HG03066 (cell line): ENCODE data around the gene PHACTR1.
"Not testable (repeated sequence)": the region's sequence is repeated elsewhere in the genome, so short reads cannot be mapped to it uniquely, and the experiment has no call there.

Experiments
- ATAC-seq: cut with Tn5 transposase; IDR thresholded peaks from one replicate; pipeline ENCODE4 v1.9.1; 2021; ENCODE audit warnings: low read depth; ENCODE audit not compliant: unreplicated experiment

The PHACTR1 gene

GRCh38 chr6:12716298-12716916 lies at the start of gene PHACTR1:
PHACTR1 (plus strand) TSS chr6:12716767.
- no peak for ATAC-seq

- no peak for ATAC-seq
Measured at GRCh38 chr6:12666886-12667285, 49.7 kb upstream of the PHACTR1 start.

- no peak for ATAC-seq
Measured at GRCh38 chr6:12675931-12676330, 40.6 kb upstream of the PHACTR1 start.

- ATAC-seq: no peak
Measured at GRCh38 chr6:12679341-12679740, 37.2 kb upstream of the PHACTR1 start.

GRCh38 chr6:12693122-12693521 lies 23.4 kb upstream of the PHACTR1 start:
- ATAC-seq: no peak

- ATAC-seq: no peak
Measured at GRCh38 chr6:12698298-12698697, 18.3 kb upstream of the PHACTR1 start.

GRCh38 chr6:12704946-12705345 lies 11.6 kb upstream of the PHACTR1 start:
- ATAC-seq: no peak

- ATAC-seq: no peak
Measured at GRCh38 chr6:12709116-12709515, 7.5 kb upstream of the PHACTR1 start.

GRCh38 chr6:12709556-12710232 lies 6.9 kb upstream of the PHACTR1 start:
- ATAC-seq: no peak

GRCh38 chr6:12710921-12711320 lies 5.6 kb upstream of the PHACTR1 start:
- no peak for ATAC-seq

- no peak for ATAC-seq
Measured at GRCh38 chr6:12714022-12714421, 2.5 kb upstream of the PHACTR1 start.

- no peak for ATAC-seq
Measured at GRCh38 chr6:12715437-12715836, 1.1 kb upstream of the PHACTR1 start.

GRCh38 chr6:12717356-12717755 lies 789 bp downstream of the PHACTR1 start:
- no peak for ATAC-seq

GRCh38 chr6:12718015-12718414 lies 1.4 kb downstream of the PHACTR1 start:
- no peak for ATAC-seq

- ATAC-seq: no peak
Measured at GRCh38 chr6:12719017-12719416, 2.5 kb downstream of the PHACTR1 start.

- ATAC-seq: no peak
Measured at GRCh38 chr6:12720310-12720709, 3.7 kb downstream of the PHACTR1 start.

GRCh38 chr6:12725263-12725662 lies 8.7 kb downstream of the PHACTR1 start:
- no peak for ATAC-seq

- no peak for ATAC-seq
Measured at GRCh38 chr6:12729467-12729866, 12.9 kb downstream of the PHACTR1 start.

- not testable (repeated sequence) for ATAC-seq
Measured at GRCh38 chr6:12730809-12731208, 14.2 kb downstream of the PHACTR1 start.

- no peak for ATAC-seq
Measured at GRCh38 chr6:12733876-12734275, 17.3 kb downstream of the PHACTR1 start.

GRCh38 chr6:12735786-12736185 lies 19.2 kb downstream of the PHACTR1 start:
- ATAC-seq: no peak

GRCh38 chr6:12748411-12748810 lies 31.8 kb downstream of the PHACTR1 start:
- no peak for ATAC-seq
